NCI-H69 (cell line): Measurements from ENCODE around the gene RAB6B.
A peak's percentile ranks its signal among the peaks of the same experiment; 100 is the strongest.

Source experiments
- DNase-seq: peaks from one replicate; lab custom pipeline; 2025; lab: John Stamatoyannopoulos, UW

Gene RAB6B

GRCh38 chr3:133895208-133896001, at the start of gene RAB6B:
Gene RAB6B (minus strand): TSS chr3:133895882. CDS start chr3:133895466, 416 bp downstream.
- DNase-seq = peak; percentile 70

- peak; percentile 23 for DNase-seq
These were observed 49.1 kb upstream of the RAB6B start for GRCh38 chr3:133944641-133945380.

GRCh38 chr3:133944181-133944580, 48.5 kb upstream of the RAB6B start:
- DNase-seq = no peak

GRCh38 chr3:133943639-133944141, 48.0 kb upstream of the RAB6B start:
- DNase-seq = no peak

- no peak for DNase-seq
These were observed 47.4 kb upstream of the RAB6B start for GRCh38 chr3:133943031-133943535.

- no peak for DNase-seq
These were observed 45.7 kb upstream of the RAB6B start for GRCh38 chr3:133941415-133941821.

- DNase-seq = no peak
These were observed 44.9 kb upstream of the RAB6B start for GRCh38 chr3:133940536-133940935.

- no peak for DNase-seq
These were observed 43.8 kb upstream of the RAB6B start for GRCh38 chr3:133939463-133939835.

GRCh38 chr3:133938770-133939462, 43.2 kb upstream of the RAB6B start:
- DNase-seq = peak; percentile 10

- DNase-seq = no peak
These were observed 42.3 kb upstream of the RAB6B start for GRCh38 chr3:133937756-133938601.

- DNase-seq = no peak
These were observed 41.5 kb upstream of the RAB6B start for GRCh38 chr3:133937061-133937686.

- no peak for DNase-seq
These were observed 40.4 kb upstream of the RAB6B start for GRCh38 chr3:133935843-133936769.

- no peak for DNase-seq
These were observed 39.5 kb upstream of the RAB6B start for GRCh38 chr3:133934996-133935842.

- no peak for DNase-seq
These were observed 38.6 kb upstream of the RAB6B start for GRCh38 chr3:133934073-133934970.

GRCh38 chr3:133933097-133934024, 37.7 kb upstream of the RAB6B start:
- DNase-seq = no peak

- DNase-seq = no peak
These were observed 36.3 kb upstream of the RAB6B start for GRCh38 chr3:133932009-133932408.

- DNase-seq = no peak
These were observed 35.4 kb upstream of the RAB6B start for GRCh38 chr3:133931084-133931483.
